Brain microvascular endothelial cell (primary cell): ENCODE measurements around the gene PCDHA7.
A peak's percentile ranks its signal among the peaks of the same experiment; 100 is the strongest.
"Not testable (repeated sequence)": the region's sequence is repeated elsewhere in the genome, so short reads cannot be mapped to it uniquely, and the experiment has no call there.

Experiments used
- DNase-seq: peaks from one replicate; pipeline ENCODE4 v3.0.0-alpha.2; 2020
- H3K27ac ChIP-seq: fragments of 250-450 bp; sonication (Bioruptor Pico); 2 replicates; pipeline ENCODE4 v1.5.1; 2020; ENCODE audit warnings: mild to moderate bottlenecking, moderate library complexity
- H3K27me3 ChIP-seq: fragments of 250-450 bp; sonication (Bioruptor Pico); replicated peaks from 2 replicates; pipeline ENCODE4 v1.5.1; 2020; ENCODE audit warnings: mild to moderate bottlenecking
- H3K36me3 ChIP-seq: fragments of 250-450 bp; sonication (Bioruptor Pico); replicated peaks from 2 replicates; pipeline ENCODE4 v1.5.1; 2020; ENCODE audit warnings: mild to moderate bottlenecking
- H3K4me3 ChIP-seq: 2 replicates; pipeline ENCODE4 v1.5.1; 2011; ENCODE audit warnings: low read depth, mild to moderate bottlenecking, control low read depth, low read length, moderate library complexity
- in situ Hi-C: cut with HindIII; loops from 2 replicates; pipeline ENCODE4 v1.10.0; 2017; ENCODE audit warnings: low sequenced_read_pairs, low pct_ligation_motif_present
- TF ChIP-seq, protein P1 (sequence below): IDR thresholded peaks from 2 replicates; pipeline ENCODE4 v1.5.1; 2011; ENCODE audit warnings: low read depth, mild to moderate bottlenecking, moderate library complexity, low read length, control low read depth, inconsistent platforms; ENCODE audit errors: missing control alignments

PCDHA7 gene, protein sequence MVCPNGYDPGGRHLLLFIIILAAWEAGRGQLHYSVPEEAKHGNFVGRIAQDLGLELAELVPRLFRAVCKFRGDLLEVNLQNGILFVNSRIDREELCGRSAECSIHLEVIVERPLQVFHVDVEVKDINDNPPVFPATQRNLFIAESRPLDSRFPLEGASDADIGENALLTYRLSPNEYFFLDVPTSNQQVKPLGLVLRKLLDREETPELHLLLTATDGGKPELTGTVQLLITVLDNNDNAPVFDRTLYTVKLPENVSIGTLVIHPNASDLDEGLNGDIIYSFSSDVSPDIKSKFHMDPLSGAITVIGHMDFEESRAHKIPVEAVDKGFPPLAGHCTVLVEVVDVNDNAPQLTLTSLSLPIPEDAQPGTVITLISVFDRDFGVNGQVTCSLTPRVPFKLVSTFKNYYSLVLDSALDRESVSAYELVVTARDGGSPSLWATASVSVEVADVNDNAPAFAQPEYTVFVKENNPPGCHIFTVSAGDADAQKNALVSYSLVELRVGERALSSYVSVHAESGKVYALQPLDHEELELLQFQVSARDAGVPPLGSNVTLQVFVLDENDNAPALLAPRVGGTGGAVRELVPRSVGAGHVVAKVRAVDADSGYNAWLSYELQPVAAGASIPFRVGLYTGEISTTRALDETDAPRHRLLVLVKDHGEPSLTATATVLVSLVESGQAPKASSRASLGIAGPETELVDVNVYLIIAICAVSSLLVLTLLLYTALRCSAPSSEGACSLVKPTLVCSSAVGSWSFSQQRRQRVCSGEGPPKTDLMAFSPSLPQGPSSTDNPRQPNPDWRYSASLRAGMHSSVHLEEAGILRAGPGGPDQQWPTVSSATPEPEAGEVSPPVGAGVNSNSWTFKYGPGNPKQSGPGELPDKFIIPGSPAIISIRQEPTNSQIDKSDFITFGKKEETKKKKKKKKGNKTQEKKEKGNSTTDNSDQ

DNA sequence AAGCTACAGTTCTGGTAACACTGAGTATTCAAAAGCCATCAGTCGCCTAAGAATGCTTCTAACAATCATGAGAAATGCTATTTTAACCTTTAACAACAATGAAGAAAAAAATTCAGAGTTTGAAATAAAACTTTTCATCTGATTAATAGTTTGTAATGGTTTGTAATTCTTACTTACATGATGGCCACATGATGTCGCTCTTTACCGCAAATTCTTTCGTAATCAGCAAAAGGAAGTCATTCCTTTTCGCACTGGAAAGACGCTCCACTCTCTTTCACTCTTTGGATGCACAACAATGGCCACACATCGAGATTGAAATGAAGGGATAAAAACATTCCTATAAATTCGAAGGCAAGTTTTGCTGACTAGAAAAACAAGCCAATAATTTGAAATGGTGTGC lies at the start of gene PCDHA7:
TSS of gene PCDHA7 (plus strand) at position 277 of the 400 bp plus-strand sequence. CDS start at position 392, 115 bp downstream.
- in situ Hi-C loops, result no loop called here
- H3K4me3 ChIP-seq, result no peak within 1 kb of the TSS

DNA sequence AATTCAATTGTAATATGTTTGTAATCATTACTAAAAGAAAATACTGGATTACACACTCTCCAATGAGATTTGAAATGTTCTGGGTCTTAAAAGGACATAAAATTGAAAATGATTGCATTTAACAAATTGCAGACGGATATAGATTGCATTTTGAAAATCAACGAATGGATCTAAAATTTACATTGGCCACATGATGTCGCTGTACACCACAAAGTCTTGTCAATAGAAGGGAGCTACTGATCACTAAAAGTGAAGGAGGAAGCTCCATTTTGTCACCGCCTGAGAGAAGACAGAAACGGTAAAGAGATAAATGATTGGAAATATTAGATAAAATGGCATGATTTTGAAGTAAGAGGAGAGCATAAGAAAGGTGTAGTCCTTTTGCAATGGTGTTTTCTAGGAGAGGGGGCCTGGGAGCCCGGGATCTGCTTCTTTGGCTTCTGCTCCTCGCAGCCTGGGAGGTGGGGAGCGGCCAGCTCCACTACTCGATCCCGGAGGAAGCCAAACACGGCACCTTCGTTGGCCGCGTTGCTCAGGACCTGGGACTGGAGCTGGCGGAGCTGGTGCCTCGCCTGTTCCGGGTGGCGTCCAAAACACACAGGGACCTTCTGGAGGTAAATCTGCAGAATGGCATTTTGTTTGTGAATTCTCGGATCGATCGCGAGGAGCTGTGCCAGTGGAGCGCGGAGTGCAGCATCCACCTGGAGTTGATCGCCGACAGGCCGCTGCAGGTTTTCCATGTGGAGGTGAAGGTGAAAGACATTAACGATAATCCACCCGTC lies 48.0 kb upstream of the PCDHA7 start, which contains the start of gene PCDHA1:
TSS of gene PCDHA1 (plus strand) at position 236 of the 782 bp plus-strand sequence.
- no peak for DNase-seq
- TF ChIP-seq, protein P1, sequence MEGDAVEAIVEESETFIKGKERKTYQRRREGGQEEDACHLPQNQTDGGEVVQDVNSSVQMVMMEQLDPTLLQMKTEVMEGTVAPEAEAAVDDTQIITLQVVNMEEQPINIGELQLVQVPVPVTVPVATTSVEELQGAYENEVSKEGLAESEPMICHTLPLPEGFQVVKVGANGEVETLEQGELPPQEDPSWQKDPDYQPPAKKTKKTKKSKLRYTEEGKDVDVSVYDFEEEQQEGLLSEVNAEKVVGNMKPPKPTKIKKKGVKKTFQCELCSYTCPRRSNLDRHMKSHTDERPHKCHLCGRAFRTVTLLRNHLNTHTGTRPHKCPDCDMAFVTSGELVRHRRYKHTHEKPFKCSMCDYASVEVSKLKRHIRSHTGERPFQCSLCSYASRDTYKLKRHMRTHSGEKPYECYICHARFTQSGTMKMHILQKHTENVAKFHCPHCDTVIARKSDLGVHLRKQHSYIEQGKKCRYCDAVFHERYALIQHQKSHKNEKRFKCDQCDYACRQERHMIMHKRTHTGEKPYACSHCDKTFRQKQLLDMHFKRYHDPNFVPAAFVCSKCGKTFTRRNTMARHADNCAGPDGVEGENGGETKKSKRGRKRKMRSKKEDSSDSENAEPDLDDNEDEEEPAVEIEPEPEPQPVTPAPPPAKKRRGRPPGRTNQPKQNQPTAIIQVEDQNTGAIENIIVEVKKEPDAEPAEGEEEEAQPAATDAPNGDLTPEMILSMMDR, result no peak
- no peak within 1 kb of the TSS for H3K4me3 ChIP-seq
- in situ Hi-C loops, result no loop called here
- no peaks in the 10 kb centered on the region for H3K27me3 ChIP-seq
- H3K36me3 ChIP-seq, result no peaks in the 10 kb centered on the region
- no peak within 1 kb of the TSS for H3K27ac ChIP-seq

More for the DNA sequence above, at the start of gene PCDHA7:
- Histone ChIP-seq H3K27ac (no peak within 1 kb of the TSS), H3K36me3 (no peaks in the 10 kb centered on the region), H3K27me3 (no peaks in the 10 kb centered on the region)
- TF ChIP-seq, protein P1, result no peak
- DNase-seq, result no peak

DNA sequence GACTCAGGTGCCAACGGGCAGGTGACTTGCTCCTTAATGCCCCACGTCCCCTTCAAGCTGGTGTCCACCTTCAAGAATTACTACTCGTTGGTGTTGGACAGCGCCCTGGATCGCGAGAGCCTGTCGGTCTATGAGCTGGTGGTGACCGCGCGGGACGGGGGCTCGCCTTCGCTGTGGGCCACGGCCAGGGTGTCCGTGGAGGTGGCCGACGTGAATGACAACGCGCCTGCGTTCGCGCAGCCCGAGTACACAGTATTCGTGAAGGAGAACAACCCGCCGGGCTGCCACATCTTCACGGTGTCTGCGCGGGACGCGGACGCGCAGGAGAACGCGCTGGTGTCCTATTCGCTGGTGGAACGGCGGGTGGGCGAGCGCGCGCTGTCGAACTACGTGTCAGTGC lies 46.6 kb upstream of the PCDHA7 start:
- DNase-seq, H3K36me3 ChIP-seq, H3K4me3 ChIP-seq, H3K27me3 ChIP-seq, in situ Hi-C loops, H3K27ac ChIP-seq: not testable (repeated sequence)

DNA sequence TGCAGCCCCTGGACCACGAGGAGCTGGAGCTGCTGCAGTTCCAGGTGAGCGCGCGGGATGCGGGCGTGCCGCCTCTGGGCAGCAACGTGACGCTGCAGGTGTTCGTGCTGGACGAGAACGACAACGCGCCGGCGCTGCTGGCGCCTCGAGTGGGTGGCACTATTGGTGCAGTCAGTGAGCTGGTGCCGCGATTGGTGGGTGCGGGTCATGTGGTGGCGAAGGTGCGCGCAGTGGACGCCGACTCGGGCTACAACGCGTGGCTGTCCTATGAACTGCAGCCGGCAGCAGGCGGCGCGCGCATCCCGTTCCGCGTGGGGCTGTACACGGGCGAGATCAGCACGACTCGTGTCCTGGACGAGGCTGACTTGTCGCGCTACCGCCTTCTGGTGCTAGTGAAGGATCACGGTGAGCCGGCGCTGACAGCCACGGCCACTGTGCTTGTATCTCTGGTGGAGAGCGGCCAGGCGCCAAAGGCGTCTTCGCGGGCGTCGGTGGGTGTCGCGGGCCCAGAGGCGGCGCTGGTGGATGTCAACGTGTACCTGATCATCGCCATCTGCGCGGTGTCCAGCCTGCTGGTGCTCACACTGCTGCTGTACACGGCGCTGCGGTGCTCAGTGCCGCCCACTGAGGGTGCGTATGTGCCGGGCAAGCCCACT lies 46.1 kb upstream of the PCDHA7 start:
- H3K36me3 ChIP-seq, DNase-seq, in situ Hi-C loops, H3K27me3 ChIP-seq, H3K27ac ChIP-seq, H3K4me3 ChIP-seq: not testable (repeated sequence)

DNA sequence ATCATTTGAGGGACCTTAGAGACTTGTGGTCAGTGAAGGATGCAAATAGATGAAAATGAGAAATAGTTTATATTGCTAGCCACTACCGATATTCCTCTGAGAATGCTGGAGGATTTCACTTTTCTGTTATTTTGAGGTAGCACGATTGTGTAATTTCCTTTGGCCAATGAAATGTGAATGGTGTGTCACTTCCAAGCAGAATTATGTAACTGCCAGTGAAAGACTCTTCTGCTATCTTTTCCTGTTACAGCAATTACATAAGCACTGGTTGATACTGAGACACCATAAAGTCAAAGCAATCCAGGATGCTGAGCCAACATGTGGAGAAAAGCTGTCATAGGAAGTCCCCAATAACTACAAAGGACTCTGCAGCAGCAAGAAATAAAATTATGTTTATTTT lies 43.0 kb upstream of the PCDHA7 start:
- TF ChIP-seq, protein P1, result no peak
- Histone ChIP-seq H3K27ac (no peak overlapping the region), H3K36me3 (no peaks in the 10 kb centered on the region), H3K4me3 (no peak overlapping the region), H3K27me3 (no peaks in the 10 kb centered on the region)
- in situ Hi-C loops, result no loop called here
- DNase-seq, result no peak

DNA sequence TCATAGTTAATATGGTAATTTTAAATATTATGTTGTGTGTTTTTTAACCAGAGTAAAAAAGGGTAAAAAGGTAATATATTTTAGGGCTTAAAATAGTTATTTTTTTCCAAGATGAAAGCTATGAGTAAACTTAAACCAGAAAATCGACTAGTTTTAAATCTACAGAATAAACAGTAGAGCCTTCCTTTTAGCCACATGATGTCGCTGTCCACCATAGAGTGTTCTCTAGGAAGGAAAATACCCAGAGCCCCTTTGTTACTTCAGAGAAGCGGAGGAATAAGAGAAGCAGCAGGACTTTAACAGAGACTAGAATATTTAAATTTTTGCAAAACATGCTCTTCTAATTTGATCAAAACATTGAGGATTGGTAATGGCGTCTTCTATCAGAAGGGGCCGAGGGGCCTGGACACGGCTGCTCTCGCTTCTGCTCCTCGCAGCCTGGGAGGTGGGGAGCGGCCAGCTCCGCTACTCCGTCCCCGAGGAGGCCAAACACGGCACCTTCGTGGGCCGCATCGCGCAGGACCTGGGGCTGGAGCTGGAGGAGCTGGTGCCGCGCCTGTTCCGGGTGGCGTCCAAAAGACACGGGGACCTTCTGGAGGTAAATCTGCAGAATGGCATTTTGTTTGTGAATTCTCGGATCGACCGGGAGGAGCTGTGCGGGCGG lies 39.3 kb upstream of the PCDHA7 start, which contains the start of gene PCDHA2:
TSS of gene PCDHA2 (plus strand) at position 258 of the 664 bp plus-strand sequence.
- no peak for DNase-seq
- H3K36me3 ChIP-seq, result no peaks in the 10 kb centered on the region
- no peak within 1 kb of the TSS for H3K4me3 ChIP-seq
- in situ Hi-C loops, result no loop called here
- no peak within 1 kb of the TSS for H3K27ac ChIP-seq
- H3K27me3 ChIP-seq, result no peaks in the 10 kb centered on the region
- TF ChIP-seq, protein P1, result peak; percentile 7
